ENCODE results near the gene ITFG1.

The ITFG1 gene

DNA sequence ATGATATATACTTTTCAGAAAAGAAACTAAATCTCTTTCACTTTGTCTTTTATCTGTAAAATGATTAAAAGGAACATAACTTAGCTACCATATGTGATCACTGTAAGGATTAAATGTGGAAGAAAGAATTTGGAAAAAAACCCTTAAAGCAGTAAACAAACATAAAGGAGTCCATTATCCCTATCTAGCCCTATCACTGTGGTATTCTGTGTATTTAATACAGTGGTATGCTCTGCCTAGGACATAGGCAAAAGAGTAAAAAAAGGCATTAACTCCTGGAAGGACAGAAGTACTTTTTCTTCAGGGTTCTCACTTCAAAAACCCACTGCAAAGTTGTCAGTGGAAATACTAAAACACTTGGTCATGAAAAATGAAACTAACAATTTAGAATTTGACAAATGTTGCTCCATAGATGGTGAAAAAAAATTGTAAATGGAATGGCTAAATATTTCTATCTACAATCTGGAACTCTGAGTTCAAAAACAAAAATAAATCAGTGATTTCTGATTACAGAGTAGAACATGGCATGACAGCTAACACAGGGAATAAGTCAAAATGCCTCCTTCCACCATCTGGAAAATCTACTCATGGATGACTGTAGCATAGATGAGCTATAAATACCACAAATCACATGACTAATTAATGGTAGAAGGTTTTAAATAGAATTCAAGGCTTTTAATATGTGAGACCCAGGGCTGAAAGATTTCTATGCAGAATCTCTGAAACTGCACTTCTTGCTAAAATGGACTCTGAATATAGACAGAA, 140.1 kb downstream of the ITFG1 start:
- ChIA-PET CTCF (no interaction called here), POLR2A (no interaction called here)
- TF ChIP-seq, protein P1, sequence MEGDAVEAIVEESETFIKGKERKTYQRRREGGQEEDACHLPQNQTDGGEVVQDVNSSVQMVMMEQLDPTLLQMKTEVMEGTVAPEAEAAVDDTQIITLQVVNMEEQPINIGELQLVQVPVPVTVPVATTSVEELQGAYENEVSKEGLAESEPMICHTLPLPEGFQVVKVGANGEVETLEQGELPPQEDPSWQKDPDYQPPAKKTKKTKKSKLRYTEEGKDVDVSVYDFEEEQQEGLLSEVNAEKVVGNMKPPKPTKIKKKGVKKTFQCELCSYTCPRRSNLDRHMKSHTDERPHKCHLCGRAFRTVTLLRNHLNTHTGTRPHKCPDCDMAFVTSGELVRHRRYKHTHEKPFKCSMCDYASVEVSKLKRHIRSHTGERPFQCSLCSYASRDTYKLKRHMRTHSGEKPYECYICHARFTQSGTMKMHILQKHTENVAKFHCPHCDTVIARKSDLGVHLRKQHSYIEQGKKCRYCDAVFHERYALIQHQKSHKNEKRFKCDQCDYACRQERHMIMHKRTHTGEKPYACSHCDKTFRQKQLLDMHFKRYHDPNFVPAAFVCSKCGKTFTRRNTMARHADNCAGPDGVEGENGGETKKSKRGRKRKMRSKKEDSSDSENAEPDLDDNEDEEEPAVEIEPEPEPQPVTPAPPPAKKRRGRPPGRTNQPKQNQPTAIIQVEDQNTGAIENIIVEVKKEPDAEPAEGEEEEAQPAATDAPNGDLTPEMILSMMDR (IDR thresholded peaks at IDR 0.05; ENCODE audit: control extremely low read depth, extremely low read depth, low read depth, missing control alignments): no peak
- no peak for DNase-seq (ENCODE audit: extremely low spot score)

GRCh38 chr16:47317465-47318240, 143.2 kb downstream of the ITFG1 start:
- TF ChIP-seq, protein P1 (IDR thresholded peaks at IDR 0.05; ENCODE audit: control extremely low read depth, extremely low read depth, low read depth, missing control alignments): no peak
- ChIA-PET CTCF (interaction anchor here (1.6 kb wide), 1 partner anchor 176 kb away, joined by 4 read pairs; no protein-coding TSS in a partner anchor), POLR2A (interaction anchor here (0.5 kb wide), 1 partner anchor 204 kb away, joined by 7 read pairs; no protein-coding TSS in a partner anchor)
- DNase-seq (ENCODE audit: extremely low spot score): peak; percentile 18

- TF ChIP-seq, protein P1 (IDR thresholded peaks at IDR 0.05; ENCODE audit: control extremely low read depth, extremely low read depth, low read depth, missing control alignments): no peak
- no peak for DNase-seq (ENCODE audit: extremely low spot score)
- ChIA-PET CTCF (no interaction called here), POLR2A (no interaction called here)
These were observed 144.3 kb downstream of the ITFG1 start for GRCh38 chr16:47316442-47317015.

- TF ChIP-seq, protein P1 (IDR thresholded peaks at IDR 0.05; ENCODE audit: control extremely low read depth, extremely low read depth, low read depth, missing control alignments): no peak
- CTCF ChIA-PET: no interaction called here
- POLR2A ChIA-PET: no interaction called here
- DNase-seq (ENCODE audit: extremely low spot score): no peak
These were observed 148.9 kb downstream of the ITFG1 start for GRCh38 chr16:47311738-47312505.

GRCh38 chr16:47310792-47311211, 150.1 kb downstream of the ITFG1 start:
- TF ChIP-seq, protein P1 (IDR thresholded peaks at IDR 0.05; ENCODE audit: control extremely low read depth, extremely low read depth, low read depth, missing control alignments): no peak
- DNase-seq (ENCODE audit: extremely low spot score): no peak
- ChIA-PET POLR2A (no interaction called here), CTCF (interaction anchor here (1.0 kb wide), 1 partner anchor 13 kb away, joined by 3 read pairs; no protein-coding TSS in a partner anchor)
